ENCODE data around the gene DBNL.

GRCh38 chr7:44080686-44081265 is 36.3 kb downstream of the DBNL start:
- TF ChIP-seq, protein P1, sequence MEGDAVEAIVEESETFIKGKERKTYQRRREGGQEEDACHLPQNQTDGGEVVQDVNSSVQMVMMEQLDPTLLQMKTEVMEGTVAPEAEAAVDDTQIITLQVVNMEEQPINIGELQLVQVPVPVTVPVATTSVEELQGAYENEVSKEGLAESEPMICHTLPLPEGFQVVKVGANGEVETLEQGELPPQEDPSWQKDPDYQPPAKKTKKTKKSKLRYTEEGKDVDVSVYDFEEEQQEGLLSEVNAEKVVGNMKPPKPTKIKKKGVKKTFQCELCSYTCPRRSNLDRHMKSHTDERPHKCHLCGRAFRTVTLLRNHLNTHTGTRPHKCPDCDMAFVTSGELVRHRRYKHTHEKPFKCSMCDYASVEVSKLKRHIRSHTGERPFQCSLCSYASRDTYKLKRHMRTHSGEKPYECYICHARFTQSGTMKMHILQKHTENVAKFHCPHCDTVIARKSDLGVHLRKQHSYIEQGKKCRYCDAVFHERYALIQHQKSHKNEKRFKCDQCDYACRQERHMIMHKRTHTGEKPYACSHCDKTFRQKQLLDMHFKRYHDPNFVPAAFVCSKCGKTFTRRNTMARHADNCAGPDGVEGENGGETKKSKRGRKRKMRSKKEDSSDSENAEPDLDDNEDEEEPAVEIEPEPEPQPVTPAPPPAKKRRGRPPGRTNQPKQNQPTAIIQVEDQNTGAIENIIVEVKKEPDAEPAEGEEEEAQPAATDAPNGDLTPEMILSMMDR (IDR thresholded peaks at IDR 0.05): no peak
- TF ChIP-seq POLR2AphosphoS5 (IDR thresholded peaks at IDR 0.05) (no peak), POLR2A (IDR thresholded peaks at IDR 0.05) (no peak)
